Measurements from ENCODE around the gene CTNNBIP1.

DNA sequence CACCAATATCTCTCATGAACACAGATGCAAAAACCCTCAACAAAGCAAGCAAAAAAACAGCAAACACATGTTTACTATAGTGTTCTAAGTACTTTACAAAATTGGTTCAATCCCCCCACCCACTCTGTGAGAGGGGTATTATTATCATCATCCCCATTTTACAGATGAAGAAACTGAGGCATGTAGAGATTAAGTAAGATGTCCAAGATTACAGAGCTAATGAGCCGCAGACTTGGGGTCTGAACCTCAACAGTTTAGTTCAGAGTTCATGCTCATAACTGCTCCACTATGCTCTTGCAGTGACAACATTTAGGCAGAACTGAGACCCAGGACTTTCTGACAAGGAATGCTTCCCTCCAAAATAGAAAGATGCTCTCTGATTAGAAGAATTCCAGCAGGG, 108.2 kb downstream of the CTNNBIP1 start:
- TF ChIP-seq, protein P1, sequence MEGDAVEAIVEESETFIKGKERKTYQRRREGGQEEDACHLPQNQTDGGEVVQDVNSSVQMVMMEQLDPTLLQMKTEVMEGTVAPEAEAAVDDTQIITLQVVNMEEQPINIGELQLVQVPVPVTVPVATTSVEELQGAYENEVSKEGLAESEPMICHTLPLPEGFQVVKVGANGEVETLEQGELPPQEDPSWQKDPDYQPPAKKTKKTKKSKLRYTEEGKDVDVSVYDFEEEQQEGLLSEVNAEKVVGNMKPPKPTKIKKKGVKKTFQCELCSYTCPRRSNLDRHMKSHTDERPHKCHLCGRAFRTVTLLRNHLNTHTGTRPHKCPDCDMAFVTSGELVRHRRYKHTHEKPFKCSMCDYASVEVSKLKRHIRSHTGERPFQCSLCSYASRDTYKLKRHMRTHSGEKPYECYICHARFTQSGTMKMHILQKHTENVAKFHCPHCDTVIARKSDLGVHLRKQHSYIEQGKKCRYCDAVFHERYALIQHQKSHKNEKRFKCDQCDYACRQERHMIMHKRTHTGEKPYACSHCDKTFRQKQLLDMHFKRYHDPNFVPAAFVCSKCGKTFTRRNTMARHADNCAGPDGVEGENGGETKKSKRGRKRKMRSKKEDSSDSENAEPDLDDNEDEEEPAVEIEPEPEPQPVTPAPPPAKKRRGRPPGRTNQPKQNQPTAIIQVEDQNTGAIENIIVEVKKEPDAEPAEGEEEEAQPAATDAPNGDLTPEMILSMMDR (IDR thresholded peaks at IDR 0.05) = no peak
- no peak for TF ChIP-seq POLR2A (IDR thresholded peaks at IDR 0.05)

Measured in lower leg skin (tissue), 3 donors.